ENCODE data around the gene PDAP1.
"Not testable (repeated sequence)": the region's sequence is repeated elsewhere in the genome, so short reads cannot be mapped to it uniquely, and the experiment has no call there.

Gene PDAP1

DNA sequence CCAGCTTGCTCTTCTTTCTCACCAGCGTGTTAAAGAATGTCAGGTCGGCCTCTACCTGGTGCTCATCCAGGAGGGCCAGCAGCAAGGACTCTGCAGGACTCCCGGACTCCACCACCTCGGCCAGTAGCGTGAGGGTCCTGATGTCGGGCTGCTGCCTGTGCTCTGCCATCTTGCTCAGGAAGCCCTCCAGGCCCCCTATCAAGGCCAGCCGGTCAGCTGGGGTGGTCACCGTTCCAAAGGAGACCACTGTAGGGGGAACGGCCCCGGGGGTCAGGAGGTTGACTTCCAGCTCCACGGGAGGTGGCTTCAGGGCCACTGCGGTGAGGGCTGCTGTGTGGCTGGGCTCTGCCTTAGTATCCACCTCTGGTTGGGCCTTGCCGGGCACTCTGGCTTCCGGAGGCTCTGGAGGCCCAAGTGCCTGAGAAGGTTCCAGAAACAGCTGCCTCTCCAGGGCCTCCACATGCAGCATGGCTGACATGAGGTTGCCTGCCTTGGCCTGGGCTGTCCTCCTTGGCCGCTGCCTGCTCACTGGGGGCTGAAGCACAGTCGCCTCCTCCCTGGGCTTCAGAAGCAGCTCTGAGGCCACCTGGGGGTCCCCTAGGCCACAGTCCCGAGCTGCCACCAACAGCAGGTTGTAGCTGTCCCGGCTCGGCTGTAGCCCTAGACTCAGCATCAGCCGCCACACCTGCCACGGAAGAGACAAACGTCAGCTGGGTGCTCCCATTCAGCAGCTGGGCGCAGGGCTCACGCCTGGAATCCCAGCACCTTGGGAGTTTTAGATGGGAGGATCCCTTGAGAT, 16.7 kb upstream of the PDAP1 start:
- DNase-seq (ENCODE audit: low read depth, low spot score), result no peak

DNA sequence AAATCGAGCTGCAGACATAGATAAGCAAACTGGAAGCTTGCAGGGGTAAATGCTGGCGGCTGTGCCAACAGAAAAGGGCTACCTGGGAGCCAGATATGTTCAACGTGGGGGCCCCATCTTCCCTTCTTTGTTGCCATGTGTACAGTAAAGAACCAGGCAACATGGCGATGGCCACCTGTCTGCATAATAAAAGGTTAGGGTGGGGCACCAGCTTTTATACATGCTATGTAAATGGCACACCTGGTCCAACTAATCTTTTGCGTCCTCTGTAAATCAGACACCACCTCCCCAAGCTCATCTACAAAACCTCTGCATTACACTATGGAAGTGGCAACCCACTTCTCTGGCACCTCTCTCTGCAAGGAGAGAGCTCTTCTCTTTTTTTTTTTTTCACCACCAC, 14.2 kb upstream of the PDAP1 start:
- no peak for DNase-seq (ENCODE audit: low read depth, low spot score)

DNA sequence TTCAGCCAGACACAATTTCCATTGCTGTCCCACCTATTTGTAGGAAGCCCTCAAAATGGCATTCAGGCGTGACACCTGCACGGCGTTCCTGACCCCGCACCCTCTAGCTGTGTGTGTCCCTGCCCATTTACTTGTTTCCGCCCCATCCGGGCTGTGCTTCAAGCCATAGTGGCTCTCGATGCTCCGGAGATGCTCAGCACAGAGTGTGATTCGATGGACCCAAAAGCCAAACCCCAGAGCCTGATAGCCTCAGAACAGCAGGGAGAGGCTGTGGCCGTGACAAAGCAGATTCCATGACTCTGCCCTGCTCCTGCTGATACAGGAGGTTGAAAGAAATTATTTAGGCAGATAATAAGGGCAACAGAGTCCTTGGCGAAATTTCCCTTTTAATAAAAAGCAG, 13.8 kb upstream of the PDAP1 start:
- DNase-seq (ENCODE audit: low read depth, low spot score), result no peak

DNA sequence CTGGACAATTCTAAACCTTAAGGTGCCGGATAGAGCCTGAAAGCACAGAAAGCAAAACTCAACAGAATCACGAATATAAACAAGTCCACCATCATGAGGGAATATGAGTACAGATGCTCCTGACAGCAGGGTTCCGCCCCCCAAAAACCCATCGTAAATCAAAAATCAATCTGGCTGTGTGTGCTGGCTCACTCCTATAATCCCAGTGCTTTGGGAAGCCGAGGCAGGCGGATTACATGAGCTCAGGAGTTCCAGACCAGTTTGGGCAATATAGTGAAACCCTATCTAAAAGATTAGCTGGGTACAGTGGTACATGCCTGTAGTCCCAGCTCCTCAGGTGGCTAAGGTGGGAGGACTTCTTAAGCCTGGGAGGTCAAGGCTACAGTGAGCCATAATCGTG, 12.6 kb upstream of the PDAP1 start:
- DNase-seq (ENCODE audit: low read depth, low spot score), result no peak

DNA sequence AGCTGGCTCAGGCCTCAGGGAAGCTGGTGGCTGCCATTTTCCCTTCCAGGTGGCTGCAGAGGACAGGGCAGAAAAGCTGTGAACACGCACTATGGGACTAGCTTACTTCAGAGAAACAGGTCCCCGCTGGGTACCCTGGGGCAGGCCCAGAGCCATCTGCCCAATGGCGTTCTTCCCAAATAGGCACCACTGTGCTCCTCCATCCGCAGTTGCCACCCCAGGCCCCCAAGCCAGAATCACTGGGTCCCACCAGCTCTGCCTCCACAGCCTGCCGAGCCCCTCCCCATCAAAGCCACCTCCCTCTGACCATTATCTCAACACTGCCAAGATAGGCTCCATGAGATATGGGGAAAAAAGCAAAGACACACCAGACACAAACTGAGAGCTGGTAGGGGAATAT, 11.8 kb upstream of the PDAP1 start:
- no peak for DNase-seq (ENCODE audit: low read depth, low spot score)

DNA sequence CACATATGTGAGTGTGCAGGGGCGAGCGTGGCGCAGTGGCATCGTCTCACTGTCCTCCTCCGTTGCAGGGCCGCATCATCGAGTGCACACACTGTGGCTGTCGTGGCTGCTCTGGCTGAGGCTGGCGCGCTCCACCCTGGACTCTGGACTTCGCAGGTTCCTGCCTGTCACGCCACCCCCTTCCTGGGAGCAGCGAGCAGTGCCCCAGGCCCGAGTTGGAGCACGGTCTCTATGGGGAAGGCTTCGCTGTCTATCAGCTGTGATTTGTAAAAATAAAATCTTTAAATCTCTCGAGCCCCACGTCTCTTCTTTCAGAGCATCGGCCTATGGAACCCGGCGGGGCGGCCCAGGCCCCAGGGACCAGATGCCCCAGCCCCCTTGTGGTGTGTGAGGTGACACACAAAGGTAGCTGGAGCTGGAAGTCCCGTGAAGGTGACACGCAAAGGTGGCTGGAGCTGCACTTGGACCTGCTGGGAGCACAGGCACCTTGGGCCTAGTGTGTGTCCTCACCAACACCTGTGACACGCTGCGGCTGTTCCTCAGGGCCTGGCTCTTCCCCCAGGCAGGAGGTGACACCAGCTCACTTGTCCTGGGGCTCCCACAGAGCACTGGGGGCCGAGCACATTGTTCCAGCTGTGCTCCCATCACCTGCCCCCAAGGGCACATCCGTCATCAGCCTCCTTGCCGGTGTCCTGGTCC, 11.1 kb upstream of the PDAP1 start:
- DNase-seq (ENCODE audit: low read depth, low spot score), result no peak

DNA sequence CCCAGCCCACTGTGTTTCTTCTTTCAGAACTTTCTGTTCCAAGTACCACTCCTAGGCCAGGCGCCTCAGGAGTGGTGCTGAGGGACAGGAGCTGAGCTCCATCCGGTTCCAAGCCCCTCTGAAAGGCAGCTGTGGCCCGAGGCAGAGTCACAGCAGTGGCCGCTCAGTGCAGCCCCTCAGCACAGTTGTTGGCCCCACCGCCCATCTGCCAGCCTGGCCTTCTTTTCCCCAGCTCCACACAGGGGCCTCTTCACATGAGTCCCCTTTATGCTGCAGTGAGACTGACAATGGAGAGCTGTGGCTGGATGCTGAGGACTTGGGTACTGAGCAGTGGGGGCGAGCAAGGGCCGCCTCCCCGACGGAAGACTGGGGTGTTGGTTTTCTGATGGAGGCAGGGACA, 9.9 kb upstream of the PDAP1 start:
- DNase-seq (ENCODE audit: low read depth, low spot score), result no peak

DNA sequence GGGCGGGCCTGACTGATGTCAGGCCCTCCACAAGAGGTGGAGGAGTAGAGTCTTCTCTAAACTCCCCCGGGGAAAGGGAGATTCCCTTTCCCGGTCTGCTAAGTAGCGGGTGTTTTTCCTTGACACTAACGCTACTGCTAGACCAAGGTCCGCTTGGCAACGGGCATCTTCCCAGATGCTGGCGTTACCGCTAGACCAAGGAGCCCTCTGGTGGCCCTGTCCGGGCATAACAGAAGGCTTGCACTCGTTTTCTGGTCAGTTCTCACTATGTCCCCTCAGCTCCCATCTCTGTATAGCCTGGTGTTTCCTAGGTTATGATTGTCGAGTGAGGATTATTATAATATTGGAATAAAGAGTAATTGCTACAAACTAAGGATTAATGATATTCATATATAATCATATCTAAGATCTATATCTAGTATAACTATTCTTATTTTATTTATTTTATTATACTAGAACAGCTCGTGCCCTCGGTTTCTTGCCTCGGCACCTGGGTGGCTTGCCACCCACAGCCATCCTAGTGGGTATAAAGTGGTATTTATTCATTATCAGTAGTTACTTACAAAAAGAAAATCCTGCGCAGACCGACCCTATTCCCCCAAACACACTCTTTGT, 7.2 kb upstream of the PDAP1 start:
- DNase-seq (ENCODE audit: low read depth, low spot score), result not testable (repeated sequence)

DNA sequence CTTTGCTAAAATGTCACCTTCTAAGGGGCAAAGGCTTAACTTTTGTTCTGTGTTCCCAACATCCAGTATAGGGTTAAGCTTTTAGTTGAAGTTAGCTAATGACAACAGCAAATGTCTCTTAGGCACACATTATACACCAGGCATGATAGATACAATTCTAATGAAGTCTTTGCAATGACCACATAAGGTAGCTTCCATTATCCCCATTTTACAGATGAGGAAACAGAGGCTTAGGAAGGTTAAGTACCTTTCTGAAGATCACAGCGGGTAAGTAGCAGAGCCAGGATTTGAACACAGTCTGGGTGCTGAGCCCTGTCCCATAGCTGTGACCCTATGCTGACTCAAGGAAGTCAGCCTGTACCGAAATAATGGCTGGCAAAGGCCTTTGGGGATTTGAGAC, 2.2 kb upstream of the PDAP1 start:
- no peak for DNase-seq (ENCODE audit: low read depth, low spot score)

DNA sequence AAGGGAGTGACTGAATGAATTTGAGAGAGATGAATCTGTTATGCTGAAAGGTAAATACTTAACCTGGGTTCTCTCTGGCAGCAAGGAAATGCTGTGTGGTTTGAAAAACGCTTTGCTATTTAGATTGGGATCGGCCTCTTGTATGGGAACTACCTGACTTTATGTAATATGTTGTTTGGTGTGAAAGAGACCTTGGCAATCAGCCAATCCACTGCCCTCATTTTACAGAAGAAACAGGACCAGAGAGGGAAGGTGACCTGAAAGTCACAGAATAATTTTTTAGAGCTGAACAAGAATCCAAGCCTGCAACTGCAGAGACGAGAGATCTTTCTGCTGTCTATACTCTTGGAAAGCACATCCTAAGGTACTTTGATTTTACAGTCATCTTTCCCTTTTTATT, 1.4 kb upstream of the PDAP1 start:
- DNase-seq (ENCODE audit: low read depth, low spot score), result no peak

DNA sequence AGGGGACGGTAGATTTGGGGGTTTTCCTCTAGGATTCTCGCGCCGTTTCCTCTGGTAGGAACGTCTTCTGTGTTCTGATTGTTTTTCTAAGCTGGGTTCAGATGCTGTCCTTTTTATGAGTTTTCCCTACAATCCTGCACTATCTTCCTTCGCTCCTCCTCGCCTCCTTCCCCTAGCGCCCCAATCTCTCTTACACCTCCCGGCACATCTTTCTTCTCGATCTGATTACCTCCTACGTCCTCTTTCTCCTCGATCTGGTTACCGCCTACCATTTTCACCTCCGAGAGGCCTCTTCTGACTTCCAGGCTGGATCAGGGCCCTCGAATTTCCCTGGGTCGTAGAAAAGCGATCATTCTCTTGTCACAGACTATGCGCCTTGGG, 785 bp upstream of the PDAP1 start:
- DNase-seq (ENCODE audit: low read depth, low spot score), result no peak

DNA sequence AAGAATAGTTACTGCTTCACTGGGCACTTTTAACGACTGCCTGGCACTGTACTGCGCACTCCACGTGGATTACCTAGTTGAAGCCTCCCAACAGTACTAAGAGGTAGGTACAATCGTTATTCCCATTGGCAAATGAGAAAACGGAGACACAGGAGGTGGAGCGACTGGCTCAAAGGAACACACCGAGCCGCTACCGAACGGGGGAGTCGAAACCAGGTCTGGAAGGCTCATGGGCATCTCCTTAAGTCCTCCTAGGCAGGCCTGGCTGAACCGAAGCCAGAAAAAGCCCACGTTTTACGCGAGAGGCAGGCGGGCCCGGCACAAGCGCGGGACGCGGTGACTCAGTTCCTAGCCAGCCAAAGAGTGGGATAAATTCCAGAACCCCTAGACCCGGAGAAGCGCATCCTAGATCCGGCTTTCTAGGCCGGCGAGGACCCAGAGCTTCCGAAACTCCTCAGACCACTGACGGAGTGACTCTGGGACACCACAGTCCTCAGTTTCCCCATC, 472 bp downstream of the PDAP1 start:
- DNase-seq (ENCODE audit: low read depth, low spot score), result no peak

DNA sequence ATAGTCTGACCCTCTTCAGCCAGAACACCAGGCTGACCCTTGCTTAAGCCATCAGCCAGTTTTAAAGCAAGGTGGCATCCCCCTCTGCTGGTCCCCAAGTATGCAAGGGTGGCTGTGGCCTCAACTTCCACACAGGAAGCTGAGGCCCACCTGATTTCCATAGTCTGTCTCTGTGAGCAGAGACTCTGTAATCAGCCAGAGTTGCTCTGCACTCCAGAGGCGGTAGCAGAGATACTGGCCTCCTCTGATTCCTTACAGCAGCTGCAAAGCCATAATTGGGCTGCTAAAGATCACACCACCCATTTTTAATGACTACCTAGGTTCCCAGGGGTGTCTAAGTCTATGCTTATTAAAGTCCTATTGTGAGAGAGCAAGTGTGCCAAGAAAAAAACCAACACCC, 1.8 kb downstream of the PDAP1 start:
- DNase-seq (ENCODE audit: low read depth, low spot score), result no peak

DNA sequence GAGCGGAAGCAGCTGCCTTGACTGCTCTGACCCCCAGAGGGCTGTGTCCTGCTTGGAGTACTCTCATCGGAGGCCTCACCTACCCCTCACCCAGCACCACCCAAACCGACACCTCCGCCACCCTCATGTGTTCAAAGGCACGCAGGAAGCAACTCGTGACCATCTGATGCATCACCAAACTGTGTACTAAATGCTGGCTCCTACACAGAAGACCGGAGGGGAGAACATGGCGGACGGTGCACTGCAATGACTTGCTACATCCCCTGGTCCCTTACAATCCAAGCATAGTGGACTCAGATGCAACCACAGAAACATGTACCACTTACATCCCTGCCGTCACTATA, 3.4 kb downstream of the PDAP1 start:
- DNase-seq (ENCODE audit: low read depth, low spot score), result no peak

DNA sequence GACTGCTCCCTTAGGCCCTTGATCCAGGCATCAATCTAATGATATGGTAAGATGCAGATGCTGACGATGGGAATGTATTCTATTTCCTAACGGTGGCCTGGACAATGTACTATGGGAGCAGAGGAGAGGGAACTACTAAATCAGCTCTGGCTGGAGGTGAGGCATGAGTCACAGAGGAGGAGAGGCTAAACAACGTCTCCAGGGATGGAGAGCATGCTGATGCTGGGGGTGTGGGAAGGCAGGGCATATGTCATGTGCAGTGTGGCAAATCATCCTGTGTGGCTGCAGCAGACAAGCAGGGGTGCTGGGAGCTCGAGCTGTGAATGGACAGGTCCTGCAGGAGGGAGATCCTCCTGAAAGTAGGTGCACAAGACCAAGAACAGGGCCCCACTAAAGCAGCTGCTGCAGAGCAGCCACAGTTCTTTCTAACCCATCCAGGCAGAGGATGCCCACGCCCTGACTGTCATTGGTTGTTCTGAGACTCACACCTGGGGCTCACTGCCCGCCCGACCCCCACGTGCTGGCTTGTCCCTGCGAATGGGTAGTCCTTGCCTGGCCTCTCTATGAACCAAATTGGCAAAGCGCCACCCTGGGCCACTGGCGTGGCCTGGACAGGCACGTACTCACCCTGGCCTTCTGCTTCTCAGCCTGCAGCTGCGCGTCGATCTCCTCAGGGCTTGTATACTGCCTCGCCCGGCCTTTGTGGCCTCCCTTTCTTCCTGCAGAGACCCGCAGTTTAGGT, 4.0 kb downstream of the PDAP1 start:
- no peak for DNase-seq (ENCODE audit: low read depth, low spot score)

DNA sequence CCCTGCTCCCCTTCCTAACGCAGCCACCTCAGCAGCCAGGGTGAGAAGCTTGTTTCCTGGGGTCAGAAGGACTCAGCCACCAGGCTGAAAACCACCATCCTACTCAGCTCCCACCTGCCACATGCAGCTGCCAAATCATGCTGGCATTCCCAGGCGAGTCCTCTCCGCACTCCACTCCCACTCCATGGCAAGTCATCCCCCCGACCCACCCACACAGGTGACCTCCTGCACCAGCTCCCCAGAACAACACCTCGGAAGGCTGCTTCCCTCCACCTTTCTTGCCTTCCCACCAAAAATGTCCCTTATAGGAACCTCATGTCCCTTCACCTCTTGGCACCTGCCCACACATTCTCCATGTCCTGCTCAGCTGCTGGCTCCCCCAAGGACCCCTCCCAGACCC, 4.6 kb downstream of the PDAP1 start:
- DNase-seq (ENCODE audit: low read depth, low spot score), result no peak

DNA sequence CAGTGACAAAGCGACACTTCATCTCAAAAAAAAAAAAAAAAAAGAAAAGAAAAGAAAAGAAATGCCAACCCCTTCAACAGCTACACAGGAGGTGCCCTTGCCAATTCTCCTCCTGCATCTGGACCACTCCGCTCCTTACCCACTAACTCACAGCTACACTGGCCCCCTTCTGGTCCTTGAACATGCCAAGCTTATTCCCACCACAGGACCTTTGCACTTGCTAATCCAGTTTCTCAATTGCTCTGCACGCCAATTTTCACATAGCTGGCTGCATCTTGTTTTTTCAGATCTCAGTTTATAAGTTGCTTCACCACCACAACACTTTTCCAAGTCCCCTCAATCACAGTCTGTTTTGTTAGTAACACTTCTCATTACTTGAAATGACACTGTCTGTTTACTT, 5.5 kb downstream of the PDAP1 start:
- DNase-seq (ENCODE audit: low read depth, low spot score), result no peak

DNA sequence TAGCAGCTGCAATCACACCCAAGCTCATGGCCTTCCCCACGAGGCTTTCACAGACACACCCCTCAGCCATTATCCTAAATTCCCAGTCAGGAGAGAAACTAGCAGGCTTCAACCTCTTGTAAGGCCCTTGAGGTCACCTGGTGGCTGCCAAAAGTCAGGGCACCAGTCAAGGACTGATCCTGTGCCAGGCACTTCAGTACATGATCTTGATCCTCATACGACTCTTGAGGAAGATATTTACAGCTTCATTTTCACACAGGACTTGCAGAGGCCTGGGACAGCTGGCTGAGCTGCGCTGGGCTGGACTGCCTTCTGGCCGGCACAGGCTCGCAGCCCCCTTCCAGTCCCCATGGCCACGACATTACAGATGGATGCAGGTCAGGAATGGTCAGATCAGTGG, 8.8 kb downstream of the PDAP1 start:
- no peak for DNase-seq (ENCODE audit: low read depth, low spot score)

DNA sequence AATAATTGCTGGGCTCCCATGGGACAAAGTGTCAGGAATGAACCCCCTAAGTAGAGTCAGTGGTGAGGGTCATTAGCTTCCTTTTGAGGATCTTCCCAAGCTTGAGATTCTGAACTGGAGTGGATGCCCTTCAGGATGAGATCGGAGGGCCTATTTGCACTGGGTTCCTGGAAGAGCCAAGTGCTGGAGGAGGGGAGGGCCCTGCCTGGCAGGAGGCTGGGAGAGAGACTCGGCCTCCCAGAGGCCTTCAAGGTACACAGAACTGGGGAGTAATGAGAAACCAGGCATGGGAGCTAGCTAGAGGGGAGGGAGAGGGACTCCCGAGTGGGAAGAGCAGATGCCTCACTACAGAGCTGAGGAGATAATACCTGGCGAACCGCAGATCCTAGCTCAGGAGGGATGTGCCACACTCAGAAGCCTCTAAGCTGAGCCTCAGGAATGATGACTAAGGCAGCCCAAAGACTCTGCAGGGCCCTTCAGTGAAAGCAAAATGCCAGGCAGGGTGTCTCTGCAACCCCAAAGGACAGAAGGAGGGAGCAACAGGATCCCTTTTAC, 9.4 kb downstream of the PDAP1 start:
- no peak for DNase-seq (ENCODE audit: low read depth, low spot score)

DNA sequence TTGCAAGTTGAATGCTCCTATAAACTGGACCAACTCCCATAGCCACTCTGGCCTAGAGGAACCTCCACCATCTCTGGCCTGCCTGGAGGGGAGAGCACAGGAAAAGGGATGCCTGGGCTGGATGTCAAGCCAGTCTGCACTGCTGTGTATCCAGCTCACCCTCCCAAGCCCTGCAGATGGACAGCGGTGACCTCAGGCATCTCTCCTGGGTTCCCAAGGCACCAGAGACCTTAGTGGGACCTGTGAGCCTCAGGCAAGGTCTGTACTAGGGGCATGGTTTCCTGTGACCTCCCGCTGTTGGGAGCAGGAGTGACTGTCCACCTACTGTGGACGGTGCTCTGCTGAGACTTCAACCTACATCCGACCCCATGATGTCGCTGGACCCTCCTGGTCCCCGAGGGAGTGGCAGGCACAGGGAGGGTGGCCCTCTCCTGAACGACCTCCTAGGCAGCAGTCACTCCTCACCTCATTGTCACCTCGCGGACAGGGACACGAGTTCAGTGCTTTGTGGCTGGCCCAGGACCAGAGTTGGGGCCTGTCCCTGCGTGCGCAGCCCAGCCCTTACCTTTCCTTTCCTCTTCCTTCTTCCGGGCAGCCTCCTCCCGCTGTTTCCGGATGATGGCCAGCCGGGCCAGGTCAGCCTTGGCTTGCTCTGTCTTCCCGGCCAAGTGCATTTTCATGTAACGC, 11.0 kb downstream of the PDAP1 start:
- no peak for DNase-seq (ENCODE audit: low read depth, low spot score)

Data from activated CD4-positive, CD25-positive, alpha-beta regulatory T cell treated with anti-CD3 and anti-CD28 coated beads, Interleukin-2, amount 50 U/mL, for 16 hours (primary cell).